ENCODE results near the gene TEN1. TPM values are rescaled to one million over a fixed set of nuclear protein-coding genes. Genes with fewer than 3 reads are reported as not detected.

TEN1 gene
- total and polyA plus RNA-seq, 2 donors (not counting 1 experiment from before 2014, with no cell fraction given), result 9.4 to 10.3 TPM

- no peak for DNase-seq (ENCODE audit: low read depth in 2 of 2)
- TF ChIP-seq EZH2 (IDR thresholded peaks at IDR 0.05; ENCODE audit: low read length, missing control alignments), result no peak
- TF ChIP-seq CTCF (conservative IDR thresholded peaks at IDR 0.05 in 1 of 2, IDR thresholded peaks at IDR 0.05 in 1 of 2; ENCODE audit: low read depth in 1 of 2, low read length in 2 of 2), result no peak
- Histone ChIP-seq H3K4me3 (replicated peaks in 1 of 4; ENCODE audit: control extremely low read depth in 1 of 4, insufficient read depth in 1 of 4, low read depth in 3 of 4, low read length in 4 of 4) (no peak overlapping the region), H3K79me2 (ENCODE audit: control insufficient read depth, insufficient read depth, low read length) (no peaks in the 10 kb centered on the region), H3K4me1 (ENCODE audit: control insufficient read depth, extremely low read depth, insufficient read depth, low read length) (no peaks in the 10 kb centered on the region), H3K27me3 (ENCODE audit: control insufficient read depth, insufficient read depth, low read length) (no peaks in the 10 kb centered on the region), H3K4me2 (ENCODE audit: extremely low read depth, insufficient read depth, low read length) (no peak overlapping the region), H3K27ac (ENCODE audit: insufficient read depth, low read length) (no peak overlapping the region), H3K9ac (ENCODE audit: insufficient read depth, low read length) (no peak overlapping the region), H4K20me1 (ENCODE audit: control insufficient read depth, extremely low read depth, insufficient read depth, low read length) (no peaks in the 10 kb centered on the region), H3K36me3 (ENCODE audit: control insufficient read depth, insufficient read depth, low read length) (no peaks in the 10 kb centered on the region), H2AFZ (ENCODE audit: low read length) (no peak overlapping the region), H3K9me3 (ENCODE audit: control insufficient read depth, insufficient read depth, low read depth, low read length) (no peaks in the 10 kb centered on the region)
Measured at GRCh38 chr17:75998327-75998795, 19.3 kb downstream of the TEN1 start.

DNA sequence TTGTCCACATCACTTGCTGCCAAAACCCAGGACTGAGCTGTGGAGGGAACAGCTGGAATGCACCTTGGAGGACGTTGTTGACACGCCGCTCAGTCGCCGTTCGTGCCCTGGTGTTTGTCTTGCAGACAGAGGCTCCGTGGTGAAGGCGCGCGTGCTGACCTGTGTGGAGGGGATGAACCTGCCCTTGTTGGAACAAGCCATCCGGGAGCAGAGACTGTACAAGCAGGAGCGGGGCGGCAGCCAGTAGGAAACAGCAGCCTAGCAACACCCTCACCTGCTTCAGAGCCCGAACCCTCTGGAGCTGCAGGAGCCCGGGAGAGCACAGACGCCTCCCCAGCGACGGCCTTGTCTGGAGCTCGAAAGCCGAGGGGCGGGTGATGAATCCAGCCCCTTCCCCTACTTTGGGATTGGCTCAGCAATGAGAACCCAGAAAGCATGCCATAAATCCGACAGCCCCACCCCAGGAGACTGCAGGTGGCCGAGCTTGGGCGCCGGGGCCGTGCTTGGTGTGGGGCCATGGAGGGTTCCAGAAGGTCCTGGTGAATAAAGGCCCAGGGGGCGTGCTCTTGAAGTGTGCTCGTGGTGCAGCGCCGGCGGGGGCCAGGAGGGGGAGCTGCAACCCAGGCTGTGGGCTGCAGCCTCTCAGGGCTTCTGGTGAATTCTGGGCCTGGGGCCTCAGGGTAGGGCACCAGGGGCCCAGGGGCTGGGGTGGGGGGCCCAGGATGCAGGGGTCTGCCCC is 21.1 kb downstream of the TEN1 start:
- Histone ChIP-seq H4K20me1 (ENCODE audit: control insufficient read depth, extremely low read depth, insufficient read depth, low read length) (no peaks in the 10 kb centered on the region), H3K9me3 (ENCODE audit: control insufficient read depth, insufficient read depth, low read depth, low read length) (no peaks in the 10 kb centered on the region), H3K4me3 (replicated peaks in 1 of 4; ENCODE audit: control extremely low read depth in 1 of 4, insufficient read depth in 1 of 4, low read depth in 3 of 4, low read length in 4 of 4) (no peak overlapping the region), H3K4me1 (ENCODE audit: control insufficient read depth, extremely low read depth, insufficient read depth, low read length) (no peaks in the 10 kb centered on the region), H2AFZ (ENCODE audit: low read length) (no peak overlapping the region), H3K27me3 (ENCODE audit: control insufficient read depth, insufficient read depth, low read length) (no peaks in the 10 kb centered on the region), H3K79me2 (ENCODE audit: control insufficient read depth, insufficient read depth, low read length) (no peaks in the 10 kb centered on the region), H3K36me3 (ENCODE audit: control insufficient read depth, insufficient read depth, low read length) (no peaks in the 10 kb centered on the region), H3K4me2 (ENCODE audit: extremely low read depth, insufficient read depth, low read length) (no peak overlapping the region), H3K27ac (ENCODE audit: insufficient read depth, low read length) (no peak overlapping the region), H3K9ac (ENCODE audit: insufficient read depth, low read length) (no peak overlapping the region)
- TF ChIP-seq EZH2 (IDR thresholded peaks at IDR 0.05; ENCODE audit: low read length, missing control alignments) (no peak), CTCF (conservative IDR thresholded peaks at IDR 0.05 in 1 of 2, IDR thresholded peaks at IDR 0.05 in 1 of 2; ENCODE audit: low read depth in 1 of 2, low read length in 2 of 2) (peak; percentile 42 to 61)
- peak in 1 of 2 donors; percentile 28 for DNase-seq (ENCODE audit: low read depth in 2 of 2)

GRCh38 chr17:76000755-76001521 is 21.9 kb downstream of the TEN1 start, which contains the start of gene CDK3:
CDK3 (plus strand) TSS chr17:76000855; CDS start chr17:76001426, 571 bp downstream.
- no peaks in the 10 kb centered on the region for H3K4me1 ChIP-seq (ENCODE audit: control insufficient read depth, extremely low read depth, insufficient read depth, low read length)
- TF ChIP-seq EZH2 (IDR thresholded peaks at IDR 0.05; ENCODE audit: low read length, missing control alignments), result no peak
- no peak for TF ChIP-seq CTCF (conservative IDR thresholded peaks at IDR 0.05 in 1 of 2, IDR thresholded peaks at IDR 0.05 in 1 of 2; ENCODE audit: low read depth in 1 of 2, low read length in 2 of 2)
- H3K79me2 ChIP-seq (ENCODE audit: control insufficient read depth, insufficient read depth, low read length), result no peaks in the 10 kb centered on the region
- no peaks in the 10 kb centered on the region for H4K20me1 ChIP-seq (ENCODE audit: control insufficient read depth, extremely low read depth, insufficient read depth, low read length)
- no peak within 1 kb of the TSS for H2AFZ ChIP-seq (ENCODE audit: low read length)
- H3K9ac ChIP-seq (ENCODE audit: insufficient read depth, low read length), result no peak within 1 kb of the TSS
- H3K4me3 ChIP-seq (replicated peaks in 1 of 4; ENCODE audit: control extremely low read depth in 1 of 4, insufficient read depth in 1 of 4, low read depth in 3 of 4, low read length in 4 of 4), result no peak within 1 kb of the TSS
- no peaks in the 10 kb centered on the region for H3K27me3 ChIP-seq (ENCODE audit: control insufficient read depth, insufficient read depth, low read length)
- H3K36me3 ChIP-seq (ENCODE audit: control insufficient read depth, insufficient read depth, low read length), result no peaks in the 10 kb centered on the region
- no peak for DNase-seq (ENCODE audit: low read depth in 2 of 2)
- no peak within 1 kb of the TSS for H3K27ac ChIP-seq (ENCODE audit: insufficient read depth, low read length)
- no peak within 1 kb of the TSS for H3K4me2 ChIP-seq (ENCODE audit: extremely low read depth, insufficient read depth, low read length)
- no peaks in the 10 kb centered on the region for H3K9me3 ChIP-seq (ENCODE audit: control insufficient read depth, insufficient read depth, low read depth, low read length)
